ENCODE measurements around the gene EIPR1.

Gene EIPR1

GRCh38 chr2:3377612-3378432, at the start of gene EIPR1:
TSS of gene EIPR1 (minus strand) at chr2:3377818. CDS start at chr2:3377689, 129 bp downstream.
- DNase-seq = peak; percentile 100
- in situ Hi-C loops (cut with HindIII; ENCODE audit: low pct_ligation_motif_present, low pct_unique_long_range_greater_than_20kb, low sequenced_read_pairs) = no loop called here

GRCh38 chr2:3427272-3427671, 49.7 kb upstream of the EIPR1 start:
- DNase-seq = no peak
- in situ Hi-C loops (cut with HindIII; ENCODE audit: low pct_ligation_motif_present, low pct_unique_long_range_greater_than_20kb, low sequenced_read_pairs) = no loop called here

GRCh38 chr2:3426615-3427014, 49.0 kb upstream of the EIPR1 start:
- in situ Hi-C loops (cut with HindIII; ENCODE audit: low pct_ligation_motif_present, low pct_unique_long_range_greater_than_20kb, low sequenced_read_pairs) = no loop called here
- no peak for DNase-seq

- in situ Hi-C loops (cut with HindIII; ENCODE audit: low pct_ligation_motif_present, low pct_unique_long_range_greater_than_20kb, low sequenced_read_pairs) = no loop called here
Observed at GRCh38 chr2:3424171-3424795, 46.7 kb upstream of the EIPR1 start.

GRCh38 chr2:3423492-3424170, 46.0 kb upstream of the EIPR1 start:
- in situ Hi-C loops (cut with HindIII; ENCODE audit: low pct_ligation_motif_present, low pct_unique_long_range_greater_than_20kb, low sequenced_read_pairs) = no loop called here

More at GRCh38 chr2:3424171-3424795, 46.7 kb upstream of the EIPR1 start:
- DNase-seq = no peak

GRCh38 chr2:3422161-3422779, 44.7 kb upstream of the EIPR1 start:
- in situ Hi-C loops (cut with HindIII; ENCODE audit: low pct_ligation_motif_present, low pct_unique_long_range_greater_than_20kb, low sequenced_read_pairs) = no loop called here
- no peak for DNase-seq

More at GRCh38 chr2:3423492-3424170, 46.0 kb upstream of the EIPR1 start:
- peak; percentile 60 for DNase-seq

- no peak for DNase-seq
- in situ Hi-C loops (cut with HindIII; ENCODE audit: low pct_ligation_motif_present, low pct_unique_long_range_greater_than_20kb, low sequenced_read_pairs) = no loop called here
Observed at GRCh38 chr2:3421580-3421979, 44.0 kb upstream of the EIPR1 start.

GRCh38 chr2:3420769-3421397, 43.3 kb upstream of the EIPR1 start:
- no peak for DNase-seq
- in situ Hi-C loops (cut with HindIII; ENCODE audit: low pct_ligation_motif_present, low pct_unique_long_range_greater_than_20kb, low sequenced_read_pairs) = no loop called here

- DNase-seq = no peak
- in situ Hi-C loops (cut with HindIII; ENCODE audit: low pct_ligation_motif_present, low pct_unique_long_range_greater_than_20kb, low sequenced_read_pairs) = no loop called here
Observed at GRCh38 chr2:3420076-3420768, 42.6 kb upstream of the EIPR1 start.

- in situ Hi-C loops (cut with HindIII; ENCODE audit: low pct_ligation_motif_present, low pct_unique_long_range_greater_than_20kb, low sequenced_read_pairs) = no loop called here
- no peak for DNase-seq
Observed at GRCh38 chr2:3418766-3419404, 41.3 kb upstream of the EIPR1 start.

- no peak for DNase-seq
- in situ Hi-C loops (cut with HindIII; ENCODE audit: low pct_ligation_motif_present, low pct_unique_long_range_greater_than_20kb, low sequenced_read_pairs) = no loop called here
Observed at GRCh38 chr2:3414133-3414860, 36.7 kb upstream of the EIPR1 start.

GRCh38 chr2:3413697-3414096, 36.1 kb upstream of the EIPR1 start:
- in situ Hi-C loops (cut with HindIII; ENCODE audit: low pct_ligation_motif_present, low pct_unique_long_range_greater_than_20kb, low sequenced_read_pairs) = no loop called here
- DNase-seq = no peak

GRCh38 chr2:3411103-3411502, 33.5 kb upstream of the EIPR1 start:
- in situ Hi-C loops (cut with HindIII; ENCODE audit: low pct_ligation_motif_present, low pct_unique_long_range_greater_than_20kb, low sequenced_read_pairs) = no loop called here
- no peak for DNase-seq

- no peak for DNase-seq
- in situ Hi-C loops (cut with HindIII; ENCODE audit: low pct_ligation_motif_present, low pct_unique_long_range_greater_than_20kb, low sequenced_read_pairs) = no loop called here
Observed at GRCh38 chr2:3409627-3410170, 32.1 kb upstream of the EIPR1 start.

- in situ Hi-C loops (cut with HindIII; ENCODE audit: low pct_ligation_motif_present, low pct_unique_long_range_greater_than_20kb, low sequenced_read_pairs) = no loop called here
- DNase-seq = no peak
Observed at GRCh38 chr2:3408781-3409180, 31.2 kb upstream of the EIPR1 start.

GRCh38 chr2:3406501-3406900, 28.9 kb upstream of the EIPR1 start:
- DNase-seq = no peak
- in situ Hi-C loops (cut with HindIII; ENCODE audit: low pct_ligation_motif_present, low pct_unique_long_range_greater_than_20kb, low sequenced_read_pairs) = no loop called here

GRCh38 chr2:3405876-3406275, 28.3 kb upstream of the EIPR1 start:
- no peak for DNase-seq
- in situ Hi-C loops (cut with HindIII; ENCODE audit: low pct_ligation_motif_present, low pct_unique_long_range_greater_than_20kb, low sequenced_read_pairs) = no loop called here

Measured in ACHN (cell line).